HEK293 (cell line): Measurements from ENCODE around the gene KLHDC7A.

Experiments
- SCRT2 ChIP-seq: fragments of 450-650 bp; formaldehyde crosslinking; IDR thresholded peaks from 2 replicates; pipeline ENCODE4 v1.5.1; 2016; ENCODE audit warnings: missing biosample characterization, missing genetic modification characterization
- ZNF24 ChIP-seq: fragments of 450-650 bp; formaldehyde crosslinking; IDR thresholded peaks from 2 replicates; pipeline ENCODE4 v1.5.1; 2016; ENCODE audit warnings: missing biosample characterization, missing genetic modification characterization
- ZNF501 ChIP-seq: fragments of 450-650 bp; formaldehyde crosslinking; IDR thresholded peaks from 2 replicates; pipeline ENCODE4 v1.5.1; 2016; ENCODE audit warnings: missing biosample characterization, missing genetic modification characterization
- ZNF561 ChIP-seq: fragments of 450-650 bp; IDR thresholded peaks from 2 replicates; pipeline ENCODE4 v1.5.1; 2018; ENCODE audit warnings: missing biosample characterization, missing genetic modification characterization, borderline replicate concordance
- ZNF785 ChIP-seq: fragments of 450-650 bp; formaldehyde crosslinking; IDR thresholded peaks from 2 replicates; pipeline ENCODE4 v1.5.1; 2016; ENCODE audit warnings: missing biosample characterization, missing genetic modification characterization
- TF ChIP-seq, protein P1 (sequence below): fragments of 450-650 bp; IDR thresholded peaks from 2 replicates; pipeline ENCODE4 v1.5.1; 2018; ENCODE audit warnings: missing biosample characterization, missing genetic modification characterization
- TF ChIP-seq, protein P2 (sequence below): fragments of 450-650 bp; formaldehyde crosslinking; IDR thresholded peaks from 2 replicates; pipeline ENCODE4 v1.5.1; 2016; ENCODE audit warnings: missing biosample characterization, missing genetic modification characterization

DNA sequence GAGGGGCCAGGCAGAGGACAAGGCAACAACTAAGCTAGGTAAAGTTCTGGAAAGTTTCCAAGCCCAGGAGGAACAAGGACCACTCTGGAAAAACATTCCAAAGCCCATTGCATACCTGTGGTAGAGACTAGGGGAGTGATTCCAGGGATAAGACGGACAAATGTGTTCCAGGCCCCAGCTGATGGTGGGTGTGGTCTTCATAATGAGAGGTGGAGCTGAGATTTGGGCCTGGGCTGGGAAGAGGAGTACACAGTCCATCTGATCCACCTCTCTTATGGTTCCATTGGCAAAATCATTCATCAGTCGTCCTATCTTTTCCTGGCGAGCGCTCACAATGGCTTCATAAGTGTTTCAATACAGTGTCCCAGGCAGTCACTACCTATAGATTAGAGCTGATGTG, 4.5 kb downstream of the KLHDC7A start:
- no peak for TF ChIP-seq ZNF561 (tag by site-specific recombination)
- TF ChIP-seq, protein P1, sequence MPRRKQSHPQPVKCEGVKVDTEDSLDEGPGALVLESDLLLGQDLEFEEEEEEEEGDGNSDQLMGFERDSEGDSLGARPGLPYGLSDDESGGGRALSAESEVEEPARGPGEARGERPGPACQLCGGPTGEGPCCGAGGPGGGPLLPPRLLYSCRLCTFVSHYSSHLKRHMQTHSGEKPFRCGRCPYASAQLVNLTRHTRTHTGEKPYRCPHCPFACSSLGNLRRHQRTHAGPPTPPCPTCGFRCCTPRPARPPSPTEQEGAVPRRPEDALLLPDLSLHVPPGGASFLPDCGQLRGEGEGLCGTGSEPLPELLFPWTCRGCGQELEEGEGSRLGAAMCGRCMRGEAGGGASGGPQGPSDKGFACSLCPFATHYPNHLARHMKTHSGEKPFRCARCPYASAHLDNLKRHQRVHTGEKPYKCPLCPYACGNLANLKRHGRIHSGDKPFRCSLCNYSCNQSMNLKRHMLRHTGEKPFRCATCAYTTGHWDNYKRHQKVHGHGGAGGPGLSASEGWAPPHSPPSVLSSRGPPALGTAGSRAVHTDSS = no peak
- TF ChIP-seq ZNF785 = no peak
- TF ChIP-seq ZNF501 = no peak
- TF ChIP-seq, protein P2, sequence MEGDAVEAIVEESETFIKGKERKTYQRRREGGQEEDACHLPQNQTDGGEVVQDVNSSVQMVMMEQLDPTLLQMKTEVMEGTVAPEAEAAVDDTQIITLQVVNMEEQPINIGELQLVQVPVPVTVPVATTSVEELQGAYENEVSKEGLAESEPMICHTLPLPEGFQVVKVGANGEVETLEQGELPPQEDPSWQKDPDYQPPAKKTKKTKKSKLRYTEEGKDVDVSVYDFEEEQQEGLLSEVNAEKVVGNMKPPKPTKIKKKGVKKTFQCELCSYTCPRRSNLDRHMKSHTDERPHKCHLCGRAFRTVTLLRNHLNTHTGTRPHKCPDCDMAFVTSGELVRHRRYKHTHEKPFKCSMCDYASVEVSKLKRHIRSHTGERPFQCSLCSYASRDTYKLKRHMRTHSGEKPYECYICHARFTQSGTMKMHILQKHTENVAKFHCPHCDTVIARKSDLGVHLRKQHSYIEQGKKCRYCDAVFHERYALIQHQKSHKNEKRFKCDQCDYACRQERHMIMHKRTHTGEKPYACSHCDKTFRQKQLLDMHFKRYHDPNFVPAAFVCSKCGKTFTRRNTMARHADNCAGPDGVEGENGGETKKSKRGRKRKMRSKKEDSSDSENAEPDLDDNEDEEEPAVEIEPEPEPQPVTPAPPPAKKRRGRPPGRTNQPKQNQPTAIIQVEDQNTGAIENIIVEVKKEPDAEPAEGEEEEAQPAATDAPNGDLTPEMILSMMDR (tag by site-specific recombination) = no peak
- no peak for TF ChIP-seq SCRT2 (tag by site-specific recombination)
- no peak for TF ChIP-seq ZNF24 (tag by site-specific recombination)
